Panc1 (cell line): ENCODE measurements around the gene ZNF433. TPM values are rescaled to one million over a fixed set of nuclear protein-coding genes. Genes with fewer than 3 reads are reported as not detected.

Experiments
- ATAC-seq: fragments of 200-7000 bp; cut with Tn5 transposase; 2 replicates; pipeline ENCODE4 v1.9.1; 2020; ENCODE audit warnings: mild to moderate bottlenecking, moderate library complexity
- BruUV-seq: library from RNA; stranded (reverse); fragments of 400-500 nt; replicated peaks from 2 replicates; lab custom pipeline; 2021; lab: Mats Ljungman, UMichigan
- CTCF ChIA-PET: fragments of 300-600 bp; sonication (Branson Sonifier 250); formaldehyde crosslinking; loops from one replicate; lab custom pipeline; 2022; ENCODE audit warnings: antibody characterized with exemption; lab: Charles Lee
- POLR2A ChIA-PET: fragments of 300-600 bp; sonication (Branson Sonifier 250); formaldehyde crosslinking; loops from one replicate; lab custom pipeline; 2022; ENCODE audit warnings: antibody characterized with exemption; lab: Charles Lee
- DNase-seq: peaks from one replicate; pipeline ENCODE4 v3.0.0-alpha.2; 2010; ENCODE audit warnings: low read depth, low spot score
- H3K27ac ChIP-seq: 2 replicates; pipeline ENCODE4 v1.5.1; 2011; ENCODE audit warnings: mild to moderate bottlenecking, low read length, inconsistent platforms
- H3K27me3 ChIP-seq: fragments of 200-500 bp; sonication (Bioruptor generic); 2 replicates; pipeline ENCODE4 v1.6.0; 2014; ENCODE audit warnings: low read length, inconsistent platforms; ENCODE audit not compliant: control insufficient read depth, insufficient read depth
- H3K36me3 ChIP-seq: fragments of 200-500 bp; sonication (Bioruptor generic); 2 replicates; pipeline ENCODE4 v1.5.1; 2014; ENCODE audit warnings: inconsistent platforms, mild to moderate bottlenecking, low read length, moderate library complexity; ENCODE audit not compliant: control insufficient read depth, insufficient read depth
- H3K4me1 ChIP-seq: 2 replicates; pipeline ENCODE4 v1.5.1; 2011; ENCODE audit warnings: inconsistent platforms, mild to moderate bottlenecking, low read length, moderate library complexity; ENCODE audit not compliant: control insufficient read depth, insufficient read depth
- H3K4me3 ChIP-seq, 2 experiments: 2 replicates each; pipeline ENCODE4 v1.5.1; 2011 to 2012; ENCODE audit warnings: low read depth in 2 of 2, low read length in 2 of 2, mild to moderate bottlenecking in 2 of 2, inconsistent platforms in 1 of 2, moderate library complexity in 1 of 2
- H3K9me3 ChIP-seq: fragments of 200-500 bp; sonication (Bioruptor generic); 2 replicates; pipeline ENCODE4 v1.5.1; 2014; ENCODE audit warnings: low read depth, mild to moderate bottlenecking, inconsistent platforms, low read length, moderate library complexity; ENCODE audit not compliant: control insufficient read depth, insufficient read depth
- CTCF ChIP-seq: fragments of 450-650 bp; IDR thresholded peaks from 2 replicates; pipeline ENCODE4 v1.5.1; 2017; ENCODE audit warnings: mild to moderate bottlenecking
- POLR2AphosphoS5 ChIP-seq: IDR thresholded peaks from 2 replicates; pipeline ENCODE4 v1.6.1; 2012; ENCODE audit warnings: mild to moderate bottlenecking, low read depth, low read length, moderate library complexity
- REST ChIP-seq, 2 experiments: IDR thresholded peaks; 2 replicates each; pipeline ENCODE4 v1.6.1; 2011 to 2012; ENCODE audit warnings: low read depth in 2 of 2, control low read depth in 1 of 2, low read length in 1 of 2, mild to moderate bottlenecking in 1 of 2, moderate library complexity in 1 of 2; ENCODE audit not compliant: insufficient read depth in 1 of 2
- SIN3A ChIP-seq: IDR thresholded peaks from 2 replicates; pipeline ENCODE4 v1.6.1; 2012; ENCODE audit warnings: low read depth, mild to moderate bottlenecking, low read length, moderate library complexity, borderline replicate concordance; ENCODE audit not compliant: insufficient read depth
- TCF7L2 ChIP-seq: IDR thresholded peaks from 2 replicates; pipeline ENCODE4 v1.6.1; 2011; ENCODE audit warnings: mild to moderate bottlenecking, low read depth, low read length, inconsistent platforms
- in situ Hi-C: cut with HindIII; loops from 2 replicates; pipeline ENCODE4 v1.10.0; 2016; ENCODE audit warnings: low sequenced_read_pairs, low pct_unique_long_range_greater_than_20kb
- intact Hi-C: fragments of 100-400 bp; cut with micrococcal nuclease; formaldehyde crosslinking; loops from one replicate; pipeline ENCODE4 v1.10.0; 2022; ENCODE audit not compliant: unreplicated experiment
- total RNA-seq: library from RNA; stranded (reverse); gene quantifications from one replicate; pipeline ENCODE4 v1.2.1, GENCODE V29; 2021; ENCODE audit not compliant: unreplicated experiment

ZNF433 gene
- total RNA-seq, 1 experiment from 2014 or later = 4.7 TPM

GRCh38 chr19:12047868-12048267 is 12.4 kb upstream of the ZNF433 start:
- CTCF ChIA-PET = no interaction called here
- Histone ChIP-seq H3K4me3 (no peak overlapping the region), H3K27ac (no peak overlapping the region), H3K36me3 (no peaks in the 10 kb centered on the region), H3K27me3 (no peaks in the 10 kb centered on the region), H3K4me1 (no peaks in the 10 kb centered on the region), H3K9me3 (peaks cover 27% of the 10 kb centered on the region)
- BruUV-seq = no TSS peak
- no peak for ATAC-seq
- POLR2A ChIA-PET = interaction anchor here (0.7 kb wide), 1 partner anchor 332 kb away, joined by 4 read pairs; no protein-coding TSS in a partner anchor
- in situ Hi-C loops (no loop called here), intact Hi-C loops (no loop called here)
- TF ChIP-seq REST (IDR thresholded peaks at IDR 0.05; ENCODE audit: insufficient read depth in 1 of 2, low read depth in 2 of 2, low read length in 1 of 2) (no peak), POLR2AphosphoS5 (no peak), CTCF (no peak), SIN3A (no peak), TCF7L2 (no peak)
- no peak for DNase-seq

GRCh38 chr19:12043752-12044422 is 8.4 kb upstream of the ZNF433 start:
- no peaks in the 10 kb centered on the region for H3K4me1 ChIP-seq
- no peak overlapping the region for H3K27ac ChIP-seq
- POLR2A ChIA-PET = interaction anchor here (0.6 kb wide), 1 partner anchor 31 kb away, joined by 11 read pairs; no protein-coding TSS in a partner anchor
- TSS peak; percentile 61 for BruUV-seq
- in situ Hi-C loops (no loop called here), intact Hi-C loops (no loop called here)
- no peak for ATAC-seq
- H3K27me3 ChIP-seq = no peaks in the 10 kb centered on the region
- TF ChIP-seq SIN3A (no peak), POLR2AphosphoS5 (no peak)
- H3K9me3 ChIP-seq = peaks cover 27% of the 10 kb centered on the region
- DNase-seq = no peak
- no peak overlapping the region for H3K4me3 ChIP-seq
- CTCF ChIA-PET = no interaction called here
- H3K36me3 ChIP-seq = no peaks in the 10 kb centered on the region

GRCh38 chr19:12042893-12043292 is 7.4 kb upstream of the ZNF433 start:
- no peaks in the 10 kb centered on the region for H3K27me3 ChIP-seq
- H3K4me1 ChIP-seq = no peaks in the 10 kb centered on the region
- BruUV-seq = no TSS peak
- H3K4me3 ChIP-seq = no peak overlapping the region
- DNase-seq (no peak), ATAC-seq (no peak)
- peaks cover 27% of the 10 kb centered on the region for H3K9me3 ChIP-seq
- ChIA-PET CTCF (no interaction called here), POLR2A (interaction anchor here (0.6 kb wide), 1 partner anchor 30 kb away, joined by 11 read pairs; no protein-coding TSS in a partner anchor)
- TF ChIP-seq CTCF = no peak
- no peak for TF ChIP-seq REST (IDR thresholded peaks at IDR 0.05; ENCODE audit: insufficient read depth in 1 of 2, low read depth in 2 of 2, low read length in 1 of 2)
- no peak for TF ChIP-seq POLR2AphosphoS5
- TF ChIP-seq TCF7L2 = no peak
- no peak for TF ChIP-seq SIN3A
- H3K36me3 ChIP-seq = no peaks in the 10 kb centered on the region
- intact Hi-C loops = no loop called here
- in situ Hi-C loops = no loop called here
- H3K27ac ChIP-seq = no peak overlapping the region
